Measurements from ENCODE around the gene EIPR1. TPM values are rescaled to one million over a fixed set of nuclear protein-coding genes. Genes with fewer than 3 reads are reported as not detected.
"Not testable (repeated sequence)": the region's sequence is repeated elsewhere in the genome, so short reads cannot be mapped to it uniquely, and the experiment has no call there.

The EIPR1 gene
- total and polyA plus RNA-seq, 8 donors, result 4.3 to 12.5 (median 6.4) TPM

- TF ChIP-seq, protein P1, sequence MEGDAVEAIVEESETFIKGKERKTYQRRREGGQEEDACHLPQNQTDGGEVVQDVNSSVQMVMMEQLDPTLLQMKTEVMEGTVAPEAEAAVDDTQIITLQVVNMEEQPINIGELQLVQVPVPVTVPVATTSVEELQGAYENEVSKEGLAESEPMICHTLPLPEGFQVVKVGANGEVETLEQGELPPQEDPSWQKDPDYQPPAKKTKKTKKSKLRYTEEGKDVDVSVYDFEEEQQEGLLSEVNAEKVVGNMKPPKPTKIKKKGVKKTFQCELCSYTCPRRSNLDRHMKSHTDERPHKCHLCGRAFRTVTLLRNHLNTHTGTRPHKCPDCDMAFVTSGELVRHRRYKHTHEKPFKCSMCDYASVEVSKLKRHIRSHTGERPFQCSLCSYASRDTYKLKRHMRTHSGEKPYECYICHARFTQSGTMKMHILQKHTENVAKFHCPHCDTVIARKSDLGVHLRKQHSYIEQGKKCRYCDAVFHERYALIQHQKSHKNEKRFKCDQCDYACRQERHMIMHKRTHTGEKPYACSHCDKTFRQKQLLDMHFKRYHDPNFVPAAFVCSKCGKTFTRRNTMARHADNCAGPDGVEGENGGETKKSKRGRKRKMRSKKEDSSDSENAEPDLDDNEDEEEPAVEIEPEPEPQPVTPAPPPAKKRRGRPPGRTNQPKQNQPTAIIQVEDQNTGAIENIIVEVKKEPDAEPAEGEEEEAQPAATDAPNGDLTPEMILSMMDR (IDR thresholded peaks at IDR 0.05), result no peak
- H3K4me3 ChIP-seq, result no peak overlapping the region
- no peak for DNase-seq
- H3K9me3 ChIP-seq, result no peaks in the 10 kb centered on the region
- H3K4me1 ChIP-seq, result no peaks in the 10 kb centered on the region
- H3K36me3 ChIP-seq, result no peaks in the 10 kb centered on the region
- 94 to 100% methylated on average over 4 of the region's 4 CpGs for WGBS, 2 donors
- H3K27ac ChIP-seq, result no peak overlapping the region
- no peaks in the 10 kb centered on the region for H3K27me3 ChIP-seq
- intact Hi-C loops (cut with DNase I), result no loop called here
- no peak for ATAC-seq
- no peak for FAIRE-seq
Observed at GRCh38 chr2:3368261-3368722, 9.3 kb downstream of the EIPR1 start.

DNA sequence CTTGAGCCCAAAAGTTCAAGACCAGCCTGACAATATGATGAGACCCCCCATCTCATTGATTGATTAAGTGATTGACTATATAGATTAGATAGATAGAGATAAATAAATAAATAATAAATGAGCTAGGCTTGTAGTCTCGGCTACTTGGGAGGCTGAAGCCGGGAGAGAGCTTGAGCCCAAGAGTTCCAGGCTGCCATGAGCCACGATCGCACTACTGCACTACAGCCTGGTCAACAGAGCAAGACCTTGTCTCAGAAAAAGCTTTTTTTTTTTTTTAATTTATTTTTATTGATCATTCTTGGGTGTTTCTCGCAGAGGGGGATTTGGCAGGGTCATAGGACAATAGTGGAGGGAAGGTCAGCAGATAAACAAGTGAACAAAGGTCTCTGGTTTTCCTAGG, 12.4 kb downstream of the EIPR1 start:
- no peak for FAIRE-seq
- Histone ChIP-seq H3K36me3 (no peaks in the 10 kb centered on the region), H3K27ac (no peak overlapping the region), H3K27me3 (no peaks in the 10 kb centered on the region), H3K4me1 (no peaks in the 10 kb centered on the region), H3K4me3 (no peak overlapping the region), H3K9me3 (no peaks in the 10 kb centered on the region)
- intact Hi-C loops (cut with DNase I), result no loop called here
- TF ChIP-seq, protein P1 (IDR thresholded peaks at IDR 0.05), result no peak
- no peak for DNase-seq
- WGBS, 2 donors, result 90% methylated on average over 5 of the region's 5 CpGs
- no peak for ATAC-seq

DNA sequence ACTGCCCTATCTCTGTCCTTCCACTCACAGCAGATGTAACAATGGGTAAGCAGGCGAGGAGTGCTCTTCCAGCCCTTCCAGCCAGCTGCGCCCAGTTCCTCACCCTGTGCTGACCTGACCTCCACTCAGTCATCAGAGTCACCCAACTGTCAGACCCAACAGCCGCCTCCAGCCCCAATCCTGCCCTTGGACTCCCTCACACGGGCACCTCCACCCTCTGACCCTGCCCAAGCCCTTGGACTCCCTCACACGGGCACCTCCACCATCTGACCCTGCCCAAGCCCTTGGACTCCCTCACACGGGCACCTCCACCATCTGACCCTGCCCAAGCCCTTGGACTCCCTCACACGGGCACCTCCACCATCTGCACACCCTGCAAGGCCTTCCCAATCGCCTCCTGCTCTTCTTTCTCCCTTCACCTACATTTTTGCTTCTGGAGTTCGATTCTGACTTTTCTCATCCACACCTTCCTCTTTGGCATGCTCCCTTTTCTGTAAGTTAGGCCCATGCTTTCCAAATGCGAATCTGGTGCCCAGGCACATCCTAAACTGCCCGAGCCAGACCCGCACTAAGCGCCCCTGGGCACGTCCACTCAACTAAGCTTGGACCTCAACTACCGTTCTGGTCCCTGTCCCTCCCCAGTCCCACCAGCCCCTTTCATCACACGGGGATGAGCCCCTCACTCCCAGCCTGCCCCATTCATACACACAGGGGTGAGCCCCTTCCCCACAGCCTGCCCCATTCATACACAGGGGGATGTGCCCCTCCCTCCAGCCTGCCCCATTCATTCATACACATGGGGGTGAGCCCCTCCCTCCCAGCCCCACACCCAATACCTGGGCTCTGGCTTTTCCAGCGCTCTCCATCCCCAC, 15.9 kb downstream of the EIPR1 start:
- DNase-seq, result no peak
- Histone ChIP-seq H3K4me3 (no peak overlapping the region), H3K9me3 (no peaks in the 10 kb centered on the region), H3K27me3 (no peaks in the 10 kb centered on the region), H3K36me3 (no peaks in the 10 kb centered on the region), H3K4me1 (peaks cover 0 to 3% (median 0%) of the 10 kb centered on the region in 3 donors), H3K27ac (no peak overlapping the region)
- intact Hi-C loops (cut with DNase I), result no loop called here
- no peak for FAIRE-seq
- TF ChIP-seq, protein P1 (IDR thresholded peaks at IDR 0.05), result no peak
- WGBS, 2 donors, result 89 to 95% methylated on average over 17 of the region's 17 CpGs
- no peak for ATAC-seq

DNA sequence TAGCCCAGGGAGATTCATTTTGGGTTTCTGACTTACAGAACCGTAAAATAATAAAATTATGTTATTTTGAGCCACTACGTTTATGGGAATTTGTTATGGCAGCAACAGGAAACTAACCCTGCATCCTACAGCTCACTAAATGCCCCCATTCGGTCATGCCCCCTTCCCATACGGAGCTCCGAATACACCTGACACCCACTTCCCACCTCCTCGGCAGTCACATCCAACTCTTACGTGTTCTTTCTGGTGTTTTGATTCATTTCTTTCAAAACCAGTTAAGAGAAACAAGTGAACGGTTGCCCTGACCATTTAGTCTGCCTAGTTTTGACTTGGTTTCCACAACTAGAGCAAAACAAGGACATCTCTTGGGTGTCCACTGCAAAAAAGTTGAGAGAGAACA, 19.7 kb downstream of the EIPR1 start:
- Histone ChIP-seq H3K27ac (peak overlapping the region in 1 of 4 donors; percentile 57), H3K9me3 (no peaks in the 10 kb centered on the region), H3K4me1 (peaks cover 0 to 3% (median 0%) of the 10 kb centered on the region in 3 donors), H3K4me3 (no peak overlapping the region), H3K36me3 (no peaks in the 10 kb centered on the region), H3K27me3 (no peaks in the 10 kb centered on the region)
- intact Hi-C loops (cut with DNase I), result no loop called here
- ATAC-seq (no peak), FAIRE-seq (no peak), DNase-seq (no peak)
- TF ChIP-seq, protein P1 (IDR thresholded peaks at IDR 0.05), result no peak
- 84 to 89% methylated on average over 8 of the region's 8 CpGs for WGBS, 2 donors

DNA sequence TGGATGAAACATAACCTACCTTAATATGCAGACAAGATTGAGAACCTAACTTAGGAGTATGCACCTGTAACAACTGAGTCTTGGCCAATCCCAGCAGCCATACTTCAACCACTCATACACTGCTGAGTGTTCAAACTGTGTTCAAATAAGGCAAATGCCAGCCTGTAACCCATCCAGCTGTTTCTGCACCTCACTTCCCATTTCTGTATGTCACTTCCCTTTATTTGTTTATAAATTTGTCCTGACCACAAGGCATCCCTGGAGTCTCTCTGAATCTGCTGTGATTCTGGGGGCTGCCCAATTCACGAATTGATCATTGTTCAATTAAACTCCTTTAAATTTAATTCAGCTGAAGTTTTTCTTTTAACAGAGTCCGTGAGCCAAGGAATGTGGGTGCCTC, 20.2 kb downstream of the EIPR1 start:
- H3K36me3 ChIP-seq; FAIRE-seq; H3K4me3 ChIP-seq; DNase-seq; H3K9me3 ChIP-seq; intact Hi-C loops (cut with DNase I); H3K4me1 ChIP-seq; H3K27me3 ChIP-seq: not testable (repeated sequence)
- peak overlapping the region in 2 of 4 donors; percentile 37 to 57 for H3K27ac ChIP-seq
- peak in 1 of 4 donors; percentile 22 for ATAC-seq
- 85 to 95% methylated on average over 2 of the region's 2 CpGs for WGBS, 2 donors

Data from pancreas (tissue), 10 donors.